Naive thymus-derived CD4-positive, alpha-beta T cell (primary cell): ENCODE results near the gene NRXN2. TPM values are rescaled to one million over a fixed set of nuclear protein-coding genes. Genes with fewer than 3 reads are reported as not detected.

ENCODE experiments used
- ATAC-seq: fragments of 150-1000 bp; cut with Tn5 transposase; 2 replicates; pipeline ENCODE4 v1.10.0; 2021; ENCODE audit warnings: mild to moderate bottlenecking, moderate library complexity
- CTCF ChIA-PET: fragments of 350-600 bp; sonication (Branson Sonifier 250); formaldehyde crosslinking; loops from one replicate; lab custom pipeline; 2021; ENCODE audit warnings: antibody characterized with exemption; lab: Charles Lee
- POLR2A ChIA-PET: fragments of 350-600 bp; sonication (Branson Sonifier 250); formaldehyde crosslinking; loops from one replicate; lab custom pipeline; 2021; ENCODE audit warnings: antibody characterized with exemption, inconsistent platforms; lab: Charles Lee
- DNase-seq, 9 donors: peaks; one replicate each; pipeline versions ENCODE4 v3.0.0 to v3.0.0-alpha.2; 2020 to 2022; ENCODE audit warnings: mixed read lengths in 1 of 9
- H3K27ac ChIP-seq: one replicate; pipeline ENCODE4 v1.7.0; 2013; ENCODE audit warnings: mild to moderate bottlenecking, low read depth, low read length, moderate library complexity
- H3K27me3 ChIP-seq, 2 donors: one replicate each; pipeline ENCODE4 v1.7.0; 2013; ENCODE audit warnings: low read length in 2 of 2, mild to moderate bottlenecking in 2 of 2, moderate library complexity in 2 of 2; ENCODE audit not compliant: control insufficient read depth in 2 of 2, insufficient read depth in 2 of 2
- H3K36me3 ChIP-seq, 3 experiments: 1 replicate in 2 of 3; 2 replicates in 1 of 3; pipeline ENCODE4 v1.7.0; 2013; ENCODE audit warnings: low read length in 3 of 3, mild to moderate bottlenecking in 3 of 3, moderate library complexity in 1 of 3; ENCODE audit not compliant: insufficient read depth in 3 of 3, control insufficient read depth in 2 of 3
- H3K4me1 ChIP-seq, 2 donors: one replicate each; pipeline ENCODE4 v1.7.0; 2013; ENCODE audit warnings: low read length in 2 of 2, mild to moderate bottlenecking in 2 of 2, moderate library complexity in 1 of 2; ENCODE audit not compliant: control insufficient read depth in 2 of 2, insufficient read depth in 2 of 2
- H3K4me3 ChIP-seq: 2 replicates; pipeline ENCODE4 v1.7.0; 2013; ENCODE audit warnings: mild to moderate bottlenecking, low read length
- H3K9me3 ChIP-seq, 3 experiments: 1 replicate in 2 of 3; 2 replicates in 1 of 3; pipeline ENCODE4 v1.7.0; 2013; ENCODE audit warnings: low read length in 3 of 3; ENCODE audit not compliant: control insufficient read depth in 2 of 3
- H3K27ac Mint-ChIP-seq, 9 donors: one replicate each; pipeline ENCODE4 v1.8.0; 2020 to 2022; ENCODE audit warnings: mixed read lengths in 9 of 9, mild to moderate bottlenecking in 8 of 9, moderate library complexity in 5 of 9, inconsistent platforms in 2 of 9
- H3K27me3 Mint-ChIP-seq, 5 donors: one replicate each; pipeline ENCODE4 v1.8.0; 2021 to 2022; ENCODE audit warnings: mixed read lengths in 5 of 5, mild to moderate bottlenecking in 1 of 5
- H3K36me3 Mint-ChIP-seq, 5 donors: one replicate each; pipeline ENCODE4 v1.8.0; 2020 to 2022; ENCODE audit warnings: mixed read lengths in 5 of 5, mild to moderate bottlenecking in 3 of 5, inconsistent platforms in 1 of 5
- H3K4me1 Mint-ChIP-seq, 7 donors: one replicate each; pipeline ENCODE4 v1.8.0; 2020 to 2022; ENCODE audit warnings: mixed read lengths in 7 of 7, mild to moderate bottlenecking in 3 of 7, inconsistent platforms in 1 of 7
- H3K4me3 Mint-ChIP-seq, 10 donors: one replicate each; pipeline ENCODE4 v1.8.0; 2020 to 2022; ENCODE audit warnings: mild to moderate bottlenecking in 10 of 10, mixed read lengths in 10 of 10, moderate library complexity in 6 of 10, inconsistent platforms in 2 of 10
- H3K9me3 Mint-ChIP-seq, 11 donors: one replicate each; pipeline ENCODE4 v1.8.0; 2020 to 2022; ENCODE audit warnings: mixed read lengths in 11 of 11, mild to moderate bottlenecking in 4 of 11, inconsistent platforms in 1 of 11, moderate library complexity in 1 of 11
- intact Hi-C, 2 donors: fragments of 100-400 bp; cut with micrococcal nuclease; formaldehyde crosslinking; loops; one replicate each; pipeline ENCODE4 v1.15.1; 2023
- polyA plus RNA-seq, 2 donors: library from polyadenylated mRNA; unstranded; fragments of 300-500 nt; fragmentation: Illumina TruSeq; gene quantifications; one replicate each; pipeline ENCODE4 v1.2.3, GENCODE V29; 2021
- total RNA-seq, 6 experiments: library from RNA in 5 of 6; stranded (reverse) in 5 of 6; gene quantifications; 1 replicate in 5 of 6; 2 replicates in 1 of 6; pipeline ENCODE4 v1.2.3 and lab custom pipeline; 2021 to 2026

NRXN2 gene
- total and polyA plus RNA-seq, 7 experiments from 2014 or later = 0.07 to 0.71 (median 0.27) TPM; not detected in 4

- intact Hi-C loops = no loop called here
- no peaks in the 10 kb centered on the region for H3K9me3 Mint-ChIP-seq
- H3K27me3 ChIP-seq = no peaks in the 10 kb centered on the region
- CTCF ChIA-PET = no interaction called here
- ATAC-seq (peak; percentile 6), DNase-seq (no peak)
- peaks cover 17 to 59% (median 25%) of the 10 kb centered on the region in 5 donors for H3K27me3 Mint-ChIP-seq
- no peak overlapping the region for H3K27ac ChIP-seq
- H3K27ac Mint-ChIP-seq = no peak overlapping the region
- no peaks in the 10 kb centered on the region for H3K9me3 ChIP-seq
- POLR2A ChIA-PET = no interaction called here
- no peaks in the 10 kb centered on the region for H3K4me1 ChIP-seq
- no peak overlapping the region for H3K4me3 ChIP-seq
- H3K4me1 Mint-ChIP-seq = peaks cover 0 to 6% (median 0%) of the 10 kb centered on the region in 7 donors
- H3K36me3 Mint-ChIP-seq = no peaks in the 10 kb centered on the region
- no peak overlapping the region for H3K4me3 Mint-ChIP-seq
- no peaks in the 10 kb centered on the region for H3K36me3 ChIP-seq
Observed at GRCh38 chr11:64676261-64676615, 46.8 kb downstream of the NRXN2 start.

- no peaks in the 10 kb centered on the region for H3K9me3 ChIP-seq
- DNase-seq (no peak), ATAC-seq (peak; percentile 78)
- no peak overlapping the region for H3K27ac ChIP-seq
- H3K27ac Mint-ChIP-seq = peak overlapping the region in 1 of 9 donors; percentile 41
- H3K4me1 ChIP-seq = no peaks in the 10 kb centered on the region
- ChIA-PET CTCF (interaction anchor here (1.9 kb wide), 1 partner anchor 13 kb away, joined by 8 read pairs; no protein-coding TSS in a partner anchor), POLR2A (no interaction called here)
- no peaks in the 10 kb centered on the region for H3K27me3 ChIP-seq
- no peaks in the 10 kb centered on the region for H3K9me3 Mint-ChIP-seq
- intact Hi-C loops = no loop called here
- H3K4me3 ChIP-seq = no peak overlapping the region
- H3K27me3 Mint-ChIP-seq = peaks cover 23 to 62% (median 25%) of the 10 kb centered on the region in 5 donors
- no peaks in the 10 kb centered on the region for H3K36me3 Mint-ChIP-seq
- H3K36me3 ChIP-seq = no peaks in the 10 kb centered on the region
- H3K4me1 Mint-ChIP-seq = peaks cover 0 to 11% (median 0%) of the 10 kb centered on the region in 7 donors
- no peak overlapping the region for H3K4me3 Mint-ChIP-seq
Observed at GRCh38 chr11:64675450-64676260, 47.3 kb downstream of the NRXN2 start.

GRCh38 chr11:64674774-64675173 is 48.2 kb downstream of the NRXN2 start:
- Histone ChIP-seq H3K9me3 (no peaks in the 10 kb centered on the region), H3K27ac (no peak overlapping the region), H3K4me1 (no peaks in the 10 kb centered on the region), H3K4me3 (no peak overlapping the region), H3K27me3 (no peaks in the 10 kb centered on the region), H3K36me3 (no peaks in the 10 kb centered on the region)
- Mint-ChIP-seq H3K9me3 (no peaks in the 10 kb centered on the region), H3K27me3 (peaks cover 25 to 57% (median 31%) of the 10 kb centered on the region in 5 donors), H3K4me1 (peaks cover 0 to 14% (median 0%) of the 10 kb centered on the region in 7 donors), H3K4me3 (no peak overlapping the region), H3K36me3 (no peaks in the 10 kb centered on the region), H3K27ac (no peak overlapping the region)
- POLR2A ChIA-PET = interaction anchor here (0.8 kb wide), 1 partner anchor 14 kb away, joined by 3 read pairs; no protein-coding TSS in a partner anchor
- DNase-seq = no peak
- intact Hi-C loops = no loop called here
- CTCF ChIA-PET = interaction anchor here (1.9 kb wide), 1 partner anchor 14 kb away, joined by 8 read pairs; no protein-coding TSS in a partner anchor
- no peak for ATAC-seq

GRCh38 chr11:64673279-64673678 is 49.7 kb downstream of the NRXN2 start:
- intact Hi-C loops = no loop called here
- CTCF ChIA-PET = no interaction called here
- DNase-seq = no peak
- Histone ChIP-seq H3K4me3 (no peak overlapping the region), H3K4me1 (no peaks in the 10 kb centered on the region), H3K9me3 (no peaks in the 10 kb centered on the region), H3K27me3 (no peaks in the 10 kb centered on the region), H3K27ac (no peak overlapping the region), H3K36me3 (no peaks in the 10 kb centered on the region)
- H3K27me3 Mint-ChIP-seq = peaks cover 25 to 56% (median 33%) of the 10 kb centered on the region in 5 donors
- H3K4me3 Mint-ChIP-seq = no peak overlapping the region
- H3K4me1 Mint-ChIP-seq = peaks cover 0 to 14% (median 0%) of the 10 kb centered on the region in 7 donors
- peaks cover 0 to 2% (median 0%) of the 10 kb centered on the region in 11 donors for H3K9me3 Mint-ChIP-seq
- ATAC-seq = no peak
- POLR2A ChIA-PET = no interaction called here
- no peak overlapping the region for H3K27ac Mint-ChIP-seq
- H3K36me3 Mint-ChIP-seq = no peaks in the 10 kb centered on the region

GRCh38 chr11:64672875-64673274 is 50.1 kb downstream of the NRXN2 start:
- Mint-ChIP-seq H3K4me3 (no peak overlapping the region), H3K27me3 (peaks cover 25 to 54% (median 33%) of the 10 kb centered on the region in 5 donors), H3K27ac (no peak overlapping the region), H3K9me3 (peaks cover 0 to 2% (median 0%) of the 10 kb centered on the region in 11 donors), H3K4me1 (peaks cover 0 to 14% (median 0%) of the 10 kb centered on the region in 7 donors), H3K36me3 (no peaks in the 10 kb centered on the region)
- Histone ChIP-seq H3K27me3 (no peaks in the 10 kb centered on the region), H3K4me3 (no peak overlapping the region), H3K27ac (no peak overlapping the region), H3K4me1 (no peaks in the 10 kb centered on the region), H3K36me3 (no peaks in the 10 kb centered on the region), H3K9me3 (no peaks in the 10 kb centered on the region)
- ATAC-seq (no peak), DNase-seq (no peak)
- ChIA-PET POLR2A (no interaction called here), CTCF (no interaction called here)
- intact Hi-C loops = no loop called here

- no peak for DNase-seq
- no peak overlapping the region for H3K4me3 ChIP-seq
- no peaks in the 10 kb centered on the region for H3K27me3 ChIP-seq
- no peaks in the 10 kb centered on the region for H3K9me3 ChIP-seq
- Mint-ChIP-seq H3K27ac (peak overlapping the region in 1 of 9 donors; percentile 16), H3K27me3 (peaks cover 11 to 39% (median 25%) of the 10 kb centered on the region in 5 donors), H3K4me3 (no peak overlapping the region), H3K9me3 (peaks cover 0 to 2% (median 0%) of the 10 kb centered on the region in 11 donors), H3K4me1 (peaks cover 0 to 11% (median 0%) of the 10 kb centered on the region in 7 donors), H3K36me3 (no peaks in the 10 kb centered on the region)
- CTCF ChIA-PET = no interaction called here
- no peak for ATAC-seq
- H3K27ac ChIP-seq = no peak overlapping the region
- POLR2A ChIA-PET = no interaction called here
- H3K36me3 ChIP-seq = no peaks in the 10 kb centered on the region
- intact Hi-C loops = no loop called here
- no peaks in the 10 kb centered on the region for H3K4me1 ChIP-seq
Observed at GRCh38 chr11:64670975-64671374, 52.0 kb downstream of the NRXN2 start.
